HK-2 (cell line): ENCODE measurements around the gene ZNF618.

Experiments used
- DNase-seq: peaks from one replicate; pipeline ENCODE4 v3.0.0-alpha.2; 2018; ENCODE audit not compliant: unreplicated experiment

ZNF618 gene

DNA sequence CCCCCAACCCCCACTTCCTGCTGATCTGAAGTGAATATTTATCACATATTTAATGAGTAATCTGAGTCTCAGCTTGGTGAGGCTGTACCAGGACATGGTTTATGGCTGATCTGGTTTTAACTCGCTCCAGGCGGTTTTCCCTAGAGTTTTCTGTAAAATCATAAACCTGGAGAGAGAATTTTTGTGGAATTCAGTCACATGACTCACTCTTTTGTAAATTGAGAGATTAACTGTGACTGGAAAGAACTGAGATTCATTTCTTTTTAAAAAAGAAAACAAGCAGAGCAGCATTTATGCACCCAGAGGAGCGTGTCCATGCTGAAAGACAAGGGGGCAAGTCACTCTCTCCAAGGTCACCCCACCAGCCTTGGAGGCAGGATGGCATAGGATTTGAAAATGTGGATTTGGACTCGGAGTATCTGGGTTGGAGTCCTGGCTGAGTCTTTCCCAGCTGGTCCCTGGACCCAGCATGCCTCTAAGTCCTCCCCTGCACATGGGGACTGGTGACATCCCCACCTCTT is 81.8 kb downstream of the ZNF618 start:
- peak; percentile 49 for DNase-seq

GRCh38 chr9:113958556-113958955 is 82.4 kb downstream of the ZNF618 start:
- DNase-seq: no peak

- DNase-seq: no peak
These were observed 84.7 kb downstream of the ZNF618 start for GRCh38 chr9:113960768-113961167.

- no peak for DNase-seq
These were observed 86.3 kb downstream of the ZNF618 start for GRCh38 chr9:113962396-113962795.

DNA sequence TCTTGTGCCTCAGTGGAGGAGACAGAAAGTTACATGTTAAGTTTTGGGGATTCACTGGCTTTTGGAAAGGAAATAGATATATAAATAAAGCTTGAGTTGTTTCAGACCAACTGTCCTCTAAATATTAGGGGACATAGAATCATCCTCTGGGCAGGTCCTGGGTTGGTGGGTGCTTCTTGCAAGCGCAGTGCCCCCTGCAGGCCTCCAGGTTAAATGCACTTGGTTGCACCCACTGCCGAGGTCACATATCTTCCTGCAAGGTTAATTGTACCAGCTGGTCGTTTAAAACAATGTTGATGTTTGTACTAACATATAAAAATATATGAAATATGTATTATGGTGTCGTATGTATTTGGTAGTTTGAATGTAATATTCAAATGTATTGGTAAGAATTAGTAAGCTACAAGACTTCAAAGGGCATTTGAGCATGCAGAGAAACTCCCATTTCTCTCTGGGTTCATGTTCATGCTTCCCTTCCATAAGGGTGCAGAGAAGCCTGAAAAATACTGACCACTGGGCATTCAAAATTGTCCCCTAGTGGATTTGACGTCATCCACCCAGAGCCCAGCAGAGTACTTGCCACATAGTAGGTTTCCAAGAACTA is 87.0 kb downstream of the ZNF618 start:
- DNase-seq: peak; percentile 30

GRCh38 chr9:113963696-113964494 is 87.8 kb downstream of the ZNF618 start:
- no peak for DNase-seq

GRCh38 chr9:113964495-113965170 is 88.5 kb downstream of the ZNF618 start:
- no peak for DNase-seq

GRCh38 chr9:113966394-113966793 is 90.3 kb downstream of the ZNF618 start:
- DNase-seq: no peak

- no peak for DNase-seq
These were observed 91.3 kb downstream of the ZNF618 start for GRCh38 chr9:113967380-113967779.

DNA sequence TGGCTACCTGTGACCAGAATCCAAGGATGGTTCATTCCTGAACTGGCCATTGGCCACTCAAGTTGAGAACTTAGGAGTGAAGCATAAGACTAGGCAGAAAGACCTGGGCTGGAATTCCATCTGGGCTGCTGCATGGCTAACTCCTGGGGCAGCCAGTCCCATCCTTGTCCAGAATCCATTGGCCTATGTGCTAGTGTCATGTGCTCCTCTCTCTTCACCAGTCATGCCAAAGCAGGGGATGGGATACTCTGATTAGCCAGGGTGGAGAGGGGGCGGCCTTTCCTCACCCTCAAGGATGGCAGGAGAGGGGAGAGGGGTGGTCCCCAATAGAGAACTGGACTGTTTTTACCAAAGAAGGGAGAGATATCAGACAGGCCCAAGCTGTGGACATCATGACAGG is 93.2 kb downstream of the ZNF618 start:
- DNase-seq: no peak

GRCh38 chr9:113973226-113973625 is 97.1 kb downstream of the ZNF618 start:
- DNase-seq: no peak

DNA sequence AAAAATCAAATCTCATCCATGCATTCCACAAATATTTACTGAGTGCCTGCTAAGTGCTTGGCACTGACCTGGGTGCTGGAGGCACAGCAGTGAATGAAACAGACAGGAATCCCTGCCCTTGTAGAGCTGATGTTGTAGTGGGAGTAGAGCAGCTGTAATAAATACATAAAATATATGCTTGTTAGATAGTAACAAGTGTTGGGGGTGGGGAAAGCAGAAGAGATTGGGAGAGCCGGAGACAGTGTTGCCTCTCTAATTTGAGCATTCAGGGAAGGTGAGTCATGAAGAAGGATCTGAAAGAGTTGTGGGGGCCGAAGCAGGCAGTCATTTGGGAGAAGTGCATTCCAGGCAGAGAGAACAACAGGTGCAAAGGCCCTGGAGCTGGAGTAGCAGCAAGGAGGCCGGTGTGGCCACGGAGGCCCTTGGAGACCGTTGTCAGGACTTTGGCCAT is 97.9 kb downstream of the ZNF618 start:
- no peak for DNase-seq

DNA sequence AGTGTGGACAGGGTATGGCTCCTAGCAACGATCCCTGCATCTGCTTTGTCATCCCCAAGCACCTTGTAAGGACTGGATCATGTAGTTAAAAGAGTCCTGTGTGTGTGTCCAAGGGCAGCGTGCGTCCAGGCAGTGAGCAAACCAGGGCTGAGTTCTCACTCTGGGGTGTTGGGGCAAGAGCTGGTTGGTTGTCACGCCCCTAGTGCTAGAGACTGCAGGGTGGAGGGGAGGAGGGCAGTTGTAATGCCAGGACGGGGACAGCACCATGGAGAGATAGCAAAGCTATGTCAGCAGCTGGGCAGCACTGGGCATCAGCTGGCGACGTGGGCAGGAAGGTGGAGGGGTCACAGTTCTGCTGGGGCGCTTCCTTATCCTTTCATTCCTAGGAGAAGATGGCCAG is 100.8 kb downstream of the ZNF618 start:
- DNase-seq: no peak

DNA sequence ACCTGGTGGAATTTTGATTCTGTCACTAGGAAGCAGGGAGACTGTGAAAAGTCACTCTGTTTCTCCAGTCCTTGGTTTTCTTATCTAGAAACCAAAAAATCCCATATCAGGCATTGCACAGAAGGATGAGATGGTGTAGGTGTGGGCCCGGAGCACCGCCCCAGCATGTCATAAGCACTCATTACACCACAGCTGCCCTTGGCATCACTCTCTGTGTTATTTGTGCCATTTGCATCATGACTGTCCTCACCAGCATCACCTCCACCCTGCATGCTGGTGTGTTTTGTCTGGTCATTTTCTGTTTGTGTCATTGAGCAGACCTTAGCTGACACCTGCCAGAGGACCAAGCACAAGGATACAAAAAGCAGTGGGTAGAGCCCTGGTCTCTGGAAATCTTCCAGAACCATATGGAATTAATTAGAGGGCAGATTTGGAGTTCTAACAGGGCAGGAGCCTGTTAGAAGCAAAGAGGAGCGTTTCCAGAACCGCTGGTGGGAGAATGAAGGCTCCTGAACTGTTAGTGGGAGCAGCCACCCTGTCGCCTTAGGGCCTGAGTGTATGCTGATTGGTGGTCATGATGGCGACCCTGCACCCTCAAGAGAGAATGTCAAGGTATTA is 102.7 kb downstream of the ZNF618 start:
- DNase-seq: no peak

- no peak for DNase-seq
These were observed 103.4 kb downstream of the ZNF618 start for GRCh38 chr9:113979343-113980127.

- no peak for DNase-seq
These were observed 108.7 kb downstream of the ZNF618 start for GRCh38 chr9:113984639-113985380.

GRCh38 chr9:113985968-113986585 is 110.0 kb downstream of the ZNF618 start:
- peak; percentile 18 for DNase-seq

DNA sequence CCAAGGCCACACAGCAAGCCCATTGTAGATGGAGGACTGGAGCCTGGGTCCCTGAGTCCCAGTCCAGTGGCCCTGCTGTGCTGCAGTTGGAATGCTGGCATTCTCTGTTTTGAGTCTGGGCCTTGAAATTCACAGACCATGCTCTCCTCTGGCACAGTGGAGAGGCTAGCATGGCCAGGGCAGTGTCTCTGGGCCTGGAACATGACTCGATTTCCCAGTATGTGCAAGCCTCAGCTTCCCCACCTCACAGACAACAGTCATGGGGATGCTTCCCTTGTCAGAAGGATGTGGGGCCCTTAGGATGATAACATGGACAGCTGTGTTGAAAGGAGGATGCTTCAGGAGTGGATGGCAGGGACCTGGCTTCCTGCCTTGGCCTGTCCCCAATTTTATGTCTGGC is 110.8 kb downstream of the ZNF618 start:
- DNase-seq: no peak

GRCh38 chr9:113987526-113987925 is 111.4 kb downstream of the ZNF618 start:
- DNase-seq: no peak

DNA sequence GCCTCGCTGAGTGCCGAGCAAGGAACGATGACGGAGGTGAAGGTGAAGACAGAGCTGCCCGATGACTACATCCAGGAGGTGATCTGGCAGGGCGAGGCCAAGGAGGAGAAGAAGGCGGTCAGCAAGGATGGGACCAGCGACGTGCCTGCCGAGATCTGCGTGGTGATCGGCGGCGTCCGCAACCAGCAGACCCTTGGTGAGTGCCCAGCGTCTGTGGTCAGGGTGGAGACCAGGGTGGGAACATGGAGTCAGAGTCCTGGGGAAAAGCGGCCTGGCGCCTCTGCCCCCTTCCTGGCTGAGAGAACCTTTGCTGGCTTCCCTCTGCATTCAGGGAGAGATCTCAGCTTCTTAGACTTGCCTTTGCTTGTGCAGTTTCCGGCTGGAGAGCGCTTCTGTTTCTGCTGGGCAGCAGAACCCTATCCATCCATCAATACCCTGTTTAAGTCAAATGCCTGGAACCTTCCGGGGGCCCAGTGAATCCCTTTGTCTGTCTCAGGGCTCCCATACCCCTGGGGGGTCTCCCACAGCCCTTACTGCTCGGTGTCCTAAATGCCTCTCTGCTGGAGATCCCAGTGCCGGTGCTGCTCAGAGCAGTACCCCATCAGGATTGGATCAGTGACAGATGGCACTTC is 112.4 kb downstream of the ZNF618 start:
- DNase-seq: no peak
